Activated T-helper 1 cell treated with anti-CD3 and anti-CD28 coated beads, Interleukin-2, amount 50 U/mL, for 16 hours (primary cell): ENCODE measurements around the gene CSTF2.

Experiments
- DNase-seq, 2 donors: peaks; one replicate each; pipeline ENCODE4 v3.0.0-alpha.2; 2020; ENCODE audit warnings: low read depth in 1 of 2, low spot score in 1 of 2

CSTF2 gene

GRCh38 chrX:100871594-100872560, 51.7 kb downstream of the CSTF2 start:
- DNase-seq, result no peak

DNA sequence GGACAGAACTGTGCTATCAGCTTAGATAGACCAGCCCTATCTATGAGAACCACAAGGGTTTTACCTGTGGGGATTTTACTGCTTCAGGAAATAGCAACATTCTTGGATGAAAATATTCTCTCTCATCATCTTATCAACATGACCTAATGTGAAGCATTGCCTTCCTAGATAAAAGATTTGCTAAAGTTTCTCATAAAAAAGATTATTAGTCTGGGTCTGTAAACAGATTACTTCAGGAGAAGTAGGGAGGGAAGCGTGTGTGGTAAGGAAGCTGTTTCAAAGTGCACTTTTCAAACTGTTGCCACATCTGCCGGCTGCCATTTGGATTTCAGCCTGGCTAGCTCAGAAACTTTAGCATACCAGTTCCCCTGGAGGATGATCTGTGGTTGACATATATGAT, 54.1 kb downstream of the CSTF2 start, which contains the start of gene NOX1:
Gene NOX1, minus strand, starts transcription at position 35 of the 400 bp plus-strand sequence. CDS start 220 bp downstream, outside the sequence.
- DNase-seq, result no peak

GRCh38 chrX:100880368-100880767, 60.2 kb downstream of the CSTF2 start:
- DNase-seq, result no peak

GRCh38 chrX:100883654-100884053, 63.5 kb downstream of the CSTF2 start:
- no peak for DNase-seq
